Measurements from ENCODE around the gene KCTD20. TPM values are rescaled to one million over a fixed set of nuclear protein-coding genes. Genes with fewer than 3 reads are reported as not detected.

KCTD20 gene
- total RNA-seq, 1 donor from 2014 or later: 52.3 TPM

GRCh38 chr6:36525346-36525745, 82.5 kb downstream of the KCTD20 start:
- intact Hi-C loops (cut with micrococcal nuclease): no loop called here

DNA sequence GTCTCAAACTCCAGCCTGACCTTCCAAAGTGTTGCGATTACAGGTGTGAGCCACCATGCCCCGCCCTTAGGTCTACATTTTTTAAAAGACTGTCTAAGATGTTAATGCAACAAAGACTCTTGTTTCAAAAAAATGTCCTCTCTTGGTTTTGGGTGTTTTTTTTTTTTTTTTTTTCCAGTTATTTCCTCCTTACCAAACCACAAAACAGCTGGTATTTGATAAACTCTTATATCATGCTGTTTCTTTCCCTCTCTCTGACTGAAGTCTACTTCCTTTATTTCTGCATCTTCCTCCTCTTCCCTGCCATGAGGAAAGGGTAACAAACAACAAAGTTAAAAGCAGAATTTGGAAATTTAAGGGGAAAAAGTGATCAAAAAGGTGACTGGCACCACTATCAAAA, 83.3 kb downstream of the KCTD20 start:
- intact Hi-C loops (cut with micrococcal nuclease): no loop called here

- intact Hi-C loops (cut with micrococcal nuclease): no loop called here
Measured at GRCh38 chr6:36533321-36533720, 90.5 kb downstream of the KCTD20 start.

DNA sequence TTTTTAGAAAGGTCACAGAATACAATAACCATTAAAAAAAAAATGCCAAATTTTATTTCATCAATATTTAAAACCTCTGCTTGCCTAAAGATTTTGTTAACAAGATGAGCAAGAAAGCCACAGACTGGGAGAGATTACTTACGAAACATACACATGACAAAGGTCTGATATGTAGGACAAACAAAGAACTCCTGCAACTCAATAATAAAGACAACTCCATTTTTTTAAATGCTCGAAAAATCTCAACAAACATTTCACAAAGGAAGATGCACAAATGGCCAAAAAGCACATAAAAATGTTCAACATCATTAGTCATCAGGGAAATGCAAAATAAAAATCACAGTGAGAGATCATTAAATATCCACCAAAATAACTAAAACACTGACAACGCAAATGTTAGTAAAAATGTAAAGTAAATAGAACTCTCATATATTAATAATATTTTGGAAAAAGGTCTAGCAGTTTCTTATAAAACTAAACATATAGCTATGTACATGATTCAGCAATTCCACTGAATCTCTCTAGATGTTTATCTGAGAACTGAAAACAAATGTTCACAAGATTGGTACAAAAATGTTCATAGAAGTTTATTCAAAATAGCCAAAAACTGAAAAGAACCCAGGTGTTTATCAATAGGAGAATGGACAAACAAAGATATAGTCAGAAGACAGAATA, 94.2 kb downstream of the KCTD20 start:
- intact Hi-C loops (cut with micrococcal nuclease): no loop called here

DNA sequence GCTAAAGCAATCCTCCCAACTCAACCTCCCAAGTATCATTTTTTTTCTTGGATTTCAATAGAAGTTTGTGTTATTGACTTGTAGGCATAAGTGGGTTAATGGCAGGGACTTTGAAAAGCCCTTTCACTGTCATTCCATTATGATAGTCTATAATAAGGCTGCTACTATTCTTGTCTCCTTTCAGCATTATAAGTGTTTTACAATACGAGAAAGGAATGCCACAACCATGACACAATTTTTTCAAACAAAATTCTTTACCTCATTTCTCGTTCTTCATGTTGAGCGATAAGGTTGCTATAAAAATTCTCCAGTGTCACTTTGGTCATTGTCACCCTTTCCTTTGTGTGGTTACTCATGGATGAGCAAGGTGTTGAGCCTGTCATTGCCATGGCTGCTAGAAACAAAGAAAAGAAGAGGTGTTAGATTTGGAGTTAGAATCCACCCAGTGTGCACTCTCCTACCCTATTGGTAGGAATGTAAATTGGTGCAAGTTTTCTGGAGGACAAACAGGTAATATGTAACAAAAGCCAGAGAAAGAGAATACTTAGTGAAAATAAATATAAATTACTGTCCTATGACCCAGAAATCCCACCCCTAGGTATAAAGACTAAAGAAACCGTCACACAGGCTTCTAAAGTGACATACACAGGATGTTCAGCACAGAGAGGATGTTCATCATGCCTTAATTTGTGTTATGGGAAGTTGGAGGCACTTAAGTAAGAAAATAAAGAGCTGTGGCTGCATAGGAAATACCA, 97.2 kb downstream of the KCTD20 start:
- intact Hi-C loops (cut with micrococcal nuclease): no loop called here

Other genes starting within 250 kb of the KCTD20 start
- 22.0 and 24.9 TPM in 2 replicates for gene BRPF3, start 246.3 kb upstream of the KCTD20 start, total RNA-seq
- not detected in 2 replicates for gene PNPLA1, start 172.9 kb upstream of the KCTD20 start, total RNA-seq
- gene BNIP5, start 106.1 kb upstream of the KCTD20 start, total RNA-seq: not detected in 2 replicates
- 2.7 and 3.0 TPM in 2 replicates for gene ETV7, start 55.3 kb upstream of the KCTD20 start, total RNA-seq
- gene PXT1, start 146 bp upstream of the KCTD20 start, total RNA-seq: 0.09 and 0.11 TPM in 2 replicates
- 75.8 and 76.7 TPM in 2 replicates for gene STK38, start 104.5 kb downstream of the KCTD20 start, total RNA-seq
- gene SRSF3, start 151.4 kb downstream of the KCTD20 start, total RNA-seq: 477 and 489 TPM in 2 replicates
- 54.7 and 56.2 TPM in 2 replicates for gene CDKN1A, start 235.7 kb downstream of the KCTD20 start, total RNA-seq

Measured in T-helper 2 cell treated with Interferon-gamma antibody and Interleukin-4, amounts not matched to agents 100 ng/mL and 5 ng/mL, for 36 hours (primary cell).